ENCODE results near the gene TAOK1.

TAOK1 gene

DNA sequence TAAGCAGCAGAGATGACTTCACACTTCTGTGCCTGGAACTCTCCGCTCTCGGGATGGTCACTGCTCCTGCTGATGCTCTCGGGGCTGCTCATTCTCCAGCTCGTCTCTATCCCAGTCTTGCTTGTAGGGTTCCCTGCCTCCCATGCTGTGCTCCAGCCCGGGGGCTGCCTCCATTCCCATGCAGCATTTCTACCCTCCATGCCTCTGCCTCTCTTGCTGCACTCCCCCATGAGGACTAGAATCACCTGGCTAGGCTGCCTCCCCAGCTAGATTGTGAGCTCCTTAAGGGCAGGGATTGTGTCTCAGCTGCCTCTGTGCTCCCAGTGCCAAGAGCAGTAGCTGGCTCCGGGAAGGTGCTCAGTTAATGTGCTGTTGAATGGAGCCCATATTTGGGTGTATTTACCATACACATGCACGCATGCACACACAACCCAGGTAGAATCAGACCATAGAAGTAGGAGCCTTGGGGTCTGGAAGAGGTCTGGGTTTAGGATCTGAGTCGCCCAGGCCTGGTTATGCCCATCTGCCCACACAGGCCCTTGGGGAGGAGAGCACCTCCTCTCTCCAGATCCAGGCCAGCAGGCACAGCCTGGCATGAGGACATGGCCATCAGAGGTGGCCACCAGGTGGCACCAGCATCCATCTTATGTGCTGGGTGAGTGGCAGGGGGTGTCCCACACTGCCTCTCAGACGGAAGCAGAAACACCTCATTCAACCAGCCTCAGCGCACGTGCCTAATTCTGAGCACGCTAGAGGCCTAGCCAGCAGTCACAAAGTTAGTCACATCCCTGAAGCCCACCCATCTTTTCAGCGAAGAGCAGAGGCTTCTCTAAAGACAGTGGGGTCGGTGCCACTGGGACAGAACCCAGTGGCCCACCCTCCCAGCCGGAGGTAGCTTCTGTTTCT, 190.0 kb downstream of the TAOK1 start:
- peaks cover 0 to 18% (median 13%) of the 10 kb centered on the region in 4 experiments for H3K4me1 ChIP-seq (ENCODE audit: control extremely low read depth in 1 of 4, control insufficient read depth in 4 of 4, insufficient read depth in 4 of 4, low read length in 3 of 4)
- no peaks in the 10 kb centered on the region for H3K27me3 ChIP-seq (replicated peaks in 2 of 5; ENCODE audit: control insufficient read depth in 4 of 5, insufficient read depth in 5 of 5, low read length in 4 of 5)
- H3K4me3 ChIP-seq (ENCODE audit: control insufficient read depth in 1 of 7, extremely low read depth in 1 of 7, insufficient read depth in 4 of 7, low read depth in 2 of 7, low read length in 6 of 7) = no peak overlapping the region
- ChIA-PET CTCF (interaction anchor here (0.5 to 15.9 kb wide), 16 partner anchors 8 to 351 kb away, joined by 3 to 179 read pairs (median 5); partner anchors contain the start of genes ABHD15, ANKRD13B and GIT1), POLR2A (no interaction called here)
- peak; percentile 89 to 96 (median 95) for DNase-seq
- H3K36me3 ChIP-seq (ENCODE audit: control insufficient read depth in 4 of 4, insufficient read depth in 4 of 4, low read length in 3 of 4) = peaks cover 3 to 81% (median 49%) of the 10 kb centered on the region in 4 experiments
- H3K9me3 ChIP-seq (ENCODE audit: control extremely low read depth in 1 of 5, control insufficient read depth in 4 of 5, insufficient read depth in 2 of 5, low read depth in 1 of 5, low read length in 4 of 5) = no peaks in the 10 kb centered on the region
- 58% methylated on average over 10 of the region's 15 CpGs for WGBS (ENCODE audit: insufficient coverage)
- no peak overlapping the region for H3K27ac ChIP-seq (ENCODE audit: insufficient read depth in 1 of 2, low read depth in 1 of 2, low read length in 2 of 2, poor library complexity in 1 of 2, severe bottlenecking in 2 of 2)

DNA sequence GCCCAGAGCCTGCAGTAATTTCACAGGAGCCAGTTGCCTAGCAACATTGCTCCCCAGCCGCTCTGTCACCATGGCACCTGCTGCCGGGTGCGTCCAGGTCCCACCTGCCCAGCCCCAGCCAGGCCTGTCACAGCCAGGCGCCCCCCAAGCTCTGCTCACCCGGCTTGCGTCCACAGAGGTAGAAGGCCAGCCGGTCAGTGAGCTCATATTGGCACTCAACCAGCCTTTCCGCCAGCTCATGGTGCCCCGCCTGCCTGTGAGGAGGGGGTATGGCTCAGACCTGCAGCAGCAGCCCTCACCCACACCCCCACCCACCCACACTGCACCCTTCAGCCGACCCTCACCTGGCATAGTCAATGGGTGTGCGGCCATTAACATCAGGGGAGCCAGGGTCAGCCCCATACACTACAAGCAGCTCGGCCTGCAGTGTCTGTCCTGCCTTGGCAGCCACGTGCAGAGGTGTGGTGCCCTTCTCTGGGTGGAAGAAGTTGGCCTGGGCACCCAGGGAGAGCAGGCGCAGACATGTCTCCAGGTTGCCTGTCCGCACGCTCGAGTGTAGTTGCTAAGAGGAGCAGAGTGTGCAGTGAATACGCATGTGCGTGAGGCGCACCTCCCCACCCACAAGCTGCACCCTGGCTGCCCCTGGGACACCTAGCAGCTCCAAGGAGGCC, 191.6 kb downstream of the TAOK1 start:
- Histone ChIP-seq H3K36me3 (ENCODE audit: control insufficient read depth in 4 of 4, insufficient read depth in 4 of 4, low read length in 3 of 4) (peaks cover 3 to 65% (median 38%) of the 10 kb centered on the region in 4 experiments), H3K27me3 (replicated peaks in 2 of 5; ENCODE audit: control insufficient read depth in 4 of 5, insufficient read depth in 5 of 5, low read length in 4 of 5) (no peaks in the 10 kb centered on the region), H3K9me3 (ENCODE audit: control extremely low read depth in 1 of 5, control insufficient read depth in 4 of 5, insufficient read depth in 2 of 5, low read depth in 1 of 5, low read length in 4 of 5) (no peaks in the 10 kb centered on the region), H3K4me1 (ENCODE audit: control extremely low read depth in 1 of 4, control insufficient read depth in 4 of 4, insufficient read depth in 4 of 4, low read length in 3 of 4) (peaks cover 0 to 32% (median 25%) of the 10 kb centered on the region in 4 experiments), H3K27ac (ENCODE audit: insufficient read depth in 1 of 2, low read depth in 1 of 2, low read length in 2 of 2, poor library complexity in 1 of 2, severe bottlenecking in 2 of 2) (no peak overlapping the region), H3K4me3 (ENCODE audit: control insufficient read depth in 1 of 7, extremely low read depth in 1 of 7, insufficient read depth in 4 of 7, low read depth in 2 of 7, low read length in 6 of 7) (no peak overlapping the region)
- 95% methylated on average over 13 of the region's 20 CpGs for WGBS (ENCODE audit: insufficient coverage)
- no peak for DNase-seq
- ChIA-PET POLR2A (interaction anchor here (0.9 kb wide), 1 partner anchor 34 kb away, joined by 3 read pairs; no protein-coding TSS in a partner anchor), CTCF (interaction anchor here (0.7 to 15.9 kb wide), 12 partner anchors 9 to 439 kb away, joined by 3 to 179 read pairs (median 5); partner anchors contain the start of genes ABHD15, ANKRD13B and TP53I13)

DNA sequence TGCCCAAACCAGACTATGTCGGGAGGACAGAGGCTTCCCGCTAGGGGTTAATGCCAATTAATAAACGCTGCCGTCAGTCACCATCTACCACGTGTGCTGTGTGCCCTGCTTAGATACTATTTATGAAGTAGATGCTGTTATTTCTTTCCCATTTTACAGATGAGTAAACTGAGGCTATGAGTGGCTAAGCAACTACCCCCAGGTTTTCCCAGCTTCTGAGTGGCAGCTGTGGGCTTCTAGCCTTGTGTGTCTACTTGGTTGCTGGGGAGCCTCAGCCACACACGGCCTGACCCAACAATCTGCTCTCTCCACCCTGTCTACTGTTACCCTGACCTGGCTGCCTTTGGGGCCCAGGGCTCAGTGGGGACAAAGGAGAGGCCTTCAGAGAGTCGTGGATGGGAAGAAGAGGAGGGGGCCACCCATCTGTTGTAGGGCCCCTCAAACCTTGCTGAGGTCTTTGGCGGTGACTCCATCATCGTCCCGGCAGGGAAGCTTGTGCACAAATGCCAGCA, 192.1 kb downstream of the TAOK1 start:
- Histone ChIP-seq H3K27ac (ENCODE audit: insufficient read depth in 1 of 2, low read depth in 1 of 2, low read length in 2 of 2, poor library complexity in 1 of 2, severe bottlenecking in 2 of 2) (no peak overlapping the region), H3K4me3 (ENCODE audit: control insufficient read depth in 1 of 7, extremely low read depth in 1 of 7, insufficient read depth in 4 of 7, low read depth in 2 of 7, low read length in 6 of 7) (no peak overlapping the region), H3K36me3 (ENCODE audit: control insufficient read depth in 4 of 4, insufficient read depth in 4 of 4, low read length in 3 of 4) (peaks cover 3 to 59% (median 33%) of the 10 kb centered on the region in 4 experiments), H3K27me3 (replicated peaks in 2 of 5; ENCODE audit: control insufficient read depth in 4 of 5, insufficient read depth in 5 of 5, low read length in 4 of 5) (no peaks in the 10 kb centered on the region), H3K9me3 (ENCODE audit: control extremely low read depth in 1 of 5, control insufficient read depth in 4 of 5, insufficient read depth in 2 of 5, low read depth in 1 of 5, low read length in 4 of 5) (no peaks in the 10 kb centered on the region), H3K4me1 (ENCODE audit: control extremely low read depth in 1 of 4, control insufficient read depth in 4 of 4, insufficient read depth in 4 of 4, low read length in 3 of 4) (peaks cover 0 to 38% (median 31%) of the 10 kb centered on the region in 4 experiments)
- POLR2A ChIA-PET = no interaction called here
- CTCF ChIA-PET = interaction anchor here (1.2 to 15.9 kb wide), 7 partner anchors 10 to 73 kb away, joined by 3 to 179 read pairs (median 7); partner anchors contain the start of genes ABHD15, ANKRD13B and TP53I13
- WGBS (ENCODE audit: insufficient coverage) = 93% methylated on average over 9 of the region's 10 CpGs
- no peak for DNase-seq

DNA sequence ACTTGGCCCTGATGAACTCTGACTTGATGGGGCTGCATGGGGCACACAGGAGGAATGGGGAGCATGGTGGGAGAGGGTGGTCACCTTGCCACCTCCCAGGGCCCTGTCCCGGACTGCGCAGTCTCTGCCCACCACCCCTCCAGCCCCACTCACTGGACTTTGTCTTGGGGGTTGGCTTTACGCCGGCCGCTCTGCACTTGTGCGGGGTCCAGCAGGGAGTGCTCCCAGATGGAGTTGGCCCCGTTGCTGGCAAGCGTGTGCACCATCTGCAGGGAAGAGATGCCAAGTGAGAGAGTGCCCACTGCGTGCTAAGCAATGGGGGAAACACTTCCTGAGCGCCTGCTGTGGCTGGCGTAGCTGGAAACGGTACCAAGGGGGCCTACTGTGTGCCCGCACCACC, 192.6 kb downstream of the TAOK1 start:
- no peaks in the 10 kb centered on the region for H3K27me3 ChIP-seq (replicated peaks in 2 of 5; ENCODE audit: control insufficient read depth in 4 of 5, insufficient read depth in 5 of 5, low read length in 4 of 5)
- ChIA-PET CTCF (interaction anchor here (1.6 to 15.9 kb wide), 4 partner anchors 10 to 72 kb away, joined by 3 to 179 read pairs (median 72); partner anchors contain the start of genes ABHD15, ANKRD13B and TP53I13), POLR2A (no interaction called here)
- no peak overlapping the region for H3K27ac ChIP-seq (ENCODE audit: insufficient read depth in 1 of 2, low read depth in 1 of 2, low read length in 2 of 2, poor library complexity in 1 of 2, severe bottlenecking in 2 of 2)
- H3K36me3 ChIP-seq (ENCODE audit: control insufficient read depth in 4 of 4, insufficient read depth in 4 of 4, low read length in 3 of 4) = peaks cover 3 to 54% (median 30%) of the 10 kb centered on the region in 4 experiments
- 95% methylated on average over 10 of the region's 13 CpGs for WGBS (ENCODE audit: insufficient coverage)
- DNase-seq = no peak
- H3K4me3 ChIP-seq (ENCODE audit: control insufficient read depth in 1 of 7, extremely low read depth in 1 of 7, insufficient read depth in 4 of 7, low read depth in 2 of 7, low read length in 6 of 7) = no peak overlapping the region
- H3K4me1 ChIP-seq (ENCODE audit: control extremely low read depth in 1 of 4, control insufficient read depth in 4 of 4, insufficient read depth in 4 of 4, low read length in 3 of 4) = peaks cover 0 to 43% (median 36%) of the 10 kb centered on the region in 4 experiments
- no peaks in the 10 kb centered on the region for H3K9me3 ChIP-seq (ENCODE audit: control extremely low read depth in 1 of 5, control insufficient read depth in 4 of 5, insufficient read depth in 2 of 5, low read depth in 1 of 5, low read length in 4 of 5)

DNA sequence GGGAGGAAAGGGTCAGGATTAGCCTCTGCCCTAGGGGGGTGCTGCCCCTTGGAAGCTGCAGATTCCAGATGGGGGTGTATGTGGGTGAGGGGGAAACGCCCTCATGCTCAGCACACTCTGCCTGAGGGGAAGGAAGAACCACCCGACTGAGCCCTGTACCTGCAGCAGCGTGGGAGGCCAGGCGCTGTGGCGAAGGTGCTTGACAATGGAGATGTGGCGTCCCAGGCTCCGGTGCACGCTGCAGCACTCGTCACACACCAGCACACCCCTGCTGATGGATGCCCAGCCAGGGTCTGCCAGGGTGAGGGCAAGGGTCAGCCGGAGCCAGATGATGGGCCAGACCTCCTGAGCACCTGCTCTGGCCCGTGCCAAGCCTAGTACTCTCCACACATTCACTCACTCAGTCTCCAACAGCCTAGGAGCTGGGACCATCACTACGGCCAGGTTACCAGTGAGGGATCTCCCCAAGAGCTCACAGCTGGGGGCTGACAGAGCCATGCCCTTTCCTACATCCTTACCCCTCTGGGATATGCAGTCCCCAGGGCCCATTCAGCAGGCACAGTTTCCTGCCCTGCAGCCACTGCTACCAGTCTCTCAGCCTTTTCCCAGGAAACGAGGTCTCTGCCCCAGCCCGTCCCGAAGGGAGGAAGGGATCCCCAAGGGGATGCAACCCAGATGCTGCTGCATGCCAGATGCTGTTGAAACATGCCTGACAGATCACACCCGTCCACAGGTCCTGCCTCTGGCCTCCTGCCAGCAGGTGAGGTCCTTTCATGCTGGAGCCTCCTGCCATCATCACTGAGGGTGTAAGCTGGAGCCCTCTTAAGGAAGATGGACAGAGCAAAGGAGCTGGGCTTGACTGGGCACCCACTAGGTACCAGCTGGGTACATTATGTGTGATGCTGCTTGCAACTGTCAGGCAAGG, 193.4 kb downstream of the TAOK1 start:
- no peak overlapping the region for H3K4me3 ChIP-seq (ENCODE audit: control insufficient read depth in 1 of 7, extremely low read depth in 1 of 7, insufficient read depth in 4 of 7, low read depth in 2 of 7, low read length in 6 of 7)
- ChIA-PET CTCF (interaction anchor here (1.0 to 15.9 kb wide), 6 partner anchors 9 to 71 kb away, joined by 3 to 179 read pairs (median 5); partner anchors contain the start of genes ABHD15, ANKRD13B and TP53I13), POLR2A (no interaction called here)
- 90% methylated on average over 16 of the region's 16 CpGs for WGBS (ENCODE audit: insufficient coverage)
- no peak overlapping the region for H3K27ac ChIP-seq (ENCODE audit: insufficient read depth in 1 of 2, low read depth in 1 of 2, low read length in 2 of 2, poor library complexity in 1 of 2, severe bottlenecking in 2 of 2)
- no peaks in the 10 kb centered on the region for H3K27me3 ChIP-seq (replicated peaks in 2 of 5; ENCODE audit: control insufficient read depth in 4 of 5, insufficient read depth in 5 of 5, low read length in 4 of 5)
- H3K4me1 ChIP-seq (ENCODE audit: control extremely low read depth in 1 of 4, control insufficient read depth in 4 of 4, insufficient read depth in 4 of 4, low read length in 3 of 4) = peaks cover 0 to 51% (median 44%) of the 10 kb centered on the region in 4 experiments
- no peaks in the 10 kb centered on the region for H3K9me3 ChIP-seq (ENCODE audit: control extremely low read depth in 1 of 5, control insufficient read depth in 4 of 5, insufficient read depth in 2 of 5, low read depth in 1 of 5, low read length in 4 of 5)
- DNase-seq = no peak
- H3K36me3 ChIP-seq (ENCODE audit: control insufficient read depth in 4 of 4, insufficient read depth in 4 of 4, low read length in 3 of 4) = peaks cover 3 to 46% (median 22%) of the 10 kb centered on the region in 4 experiments

DNA sequence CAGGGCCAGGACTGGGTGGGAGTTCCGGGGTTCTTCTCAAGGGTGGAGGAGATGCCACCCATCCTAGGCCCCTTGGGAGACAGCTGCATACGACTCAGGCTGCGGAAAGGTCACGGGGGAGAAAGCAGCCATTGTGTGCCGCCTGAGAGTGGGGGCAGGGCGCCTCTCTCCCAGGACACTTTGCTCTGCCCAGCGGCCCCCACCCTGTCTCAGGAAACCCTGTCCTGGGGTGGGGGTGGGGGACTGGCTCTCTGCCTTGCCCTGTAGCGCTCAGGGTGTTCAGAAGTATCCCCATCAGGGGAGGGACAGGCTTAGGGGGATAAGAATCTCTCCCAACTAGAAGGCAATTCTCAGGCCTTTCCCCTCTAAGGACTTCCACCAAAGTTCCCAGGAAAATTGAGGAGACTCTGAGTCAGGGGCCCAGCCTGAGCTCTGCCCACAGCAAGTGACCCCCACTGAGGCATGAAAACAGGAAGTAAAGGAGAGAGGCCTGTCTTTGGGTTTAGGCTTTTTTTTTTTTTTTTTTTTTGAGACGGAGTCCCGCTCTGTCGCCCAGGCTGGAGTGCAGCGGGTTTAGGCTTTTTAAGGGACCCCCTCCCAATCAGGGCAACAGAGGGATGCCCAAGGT, 194.4 kb downstream of the TAOK1 start:
- no peak overlapping the region for H3K27ac ChIP-seq (ENCODE audit: insufficient read depth in 1 of 2, low read depth in 1 of 2, low read length in 2 of 2, poor library complexity in 1 of 2, severe bottlenecking in 2 of 2)
- ChIA-PET POLR2A (no interaction called here), CTCF (interaction anchor here (0.6 to 15.9 kb wide), 7 partner anchors 9 to 714 kb away, joined by 3 to 179 read pairs (median 7); partner anchors contain the start of genes ABHD15, ANKRD13B and TP53I13)
- WGBS (ENCODE audit: insufficient coverage) = 84% methylated on average over 8 of the region's 12 CpGs
- peaks cover 0 to 54% (median 47%) of the 10 kb centered on the region in 4 experiments for H3K4me1 ChIP-seq (ENCODE audit: control extremely low read depth in 1 of 4, control insufficient read depth in 4 of 4, insufficient read depth in 4 of 4, low read length in 3 of 4)
- no peaks in the 10 kb centered on the region for H3K27me3 ChIP-seq (replicated peaks in 2 of 5; ENCODE audit: control insufficient read depth in 4 of 5, insufficient read depth in 5 of 5, low read length in 4 of 5)
- peaks cover 3 to 38% (median 18%) of the 10 kb centered on the region in 4 experiments for H3K36me3 ChIP-seq (ENCODE audit: control insufficient read depth in 4 of 4, insufficient read depth in 4 of 4, low read length in 3 of 4)
- peak overlapping the region in 3 of 7 experiments; percentile 4 to 54 (median 31) for H3K4me3 ChIP-seq (ENCODE audit: control insufficient read depth in 1 of 7, extremely low read depth in 1 of 7, insufficient read depth in 4 of 7, low read depth in 2 of 7, low read length in 6 of 7)
- no peaks in the 10 kb centered on the region for H3K9me3 ChIP-seq (ENCODE audit: control extremely low read depth in 1 of 5, control insufficient read depth in 4 of 5, insufficient read depth in 2 of 5, low read depth in 1 of 5, low read length in 4 of 5)
- DNase-seq = no peak
